Stimulated activated CD4-positive, alpha-beta T cell treated with anti-CD3 and anti-CD28 coated beads, TNF-alpha, amount 100 ng/mL, for 1 hour (primary cell): ENCODE measurements around the gene OTUB1.

Experiments used
- DNase-seq, 3 donors: peaks; one replicate each; pipeline ENCODE4 v3.0.0-alpha.2; 2020; ENCODE audit warnings: low read depth in 3 of 3, low spot score in 1 of 3

Gene OTUB1

DNA sequence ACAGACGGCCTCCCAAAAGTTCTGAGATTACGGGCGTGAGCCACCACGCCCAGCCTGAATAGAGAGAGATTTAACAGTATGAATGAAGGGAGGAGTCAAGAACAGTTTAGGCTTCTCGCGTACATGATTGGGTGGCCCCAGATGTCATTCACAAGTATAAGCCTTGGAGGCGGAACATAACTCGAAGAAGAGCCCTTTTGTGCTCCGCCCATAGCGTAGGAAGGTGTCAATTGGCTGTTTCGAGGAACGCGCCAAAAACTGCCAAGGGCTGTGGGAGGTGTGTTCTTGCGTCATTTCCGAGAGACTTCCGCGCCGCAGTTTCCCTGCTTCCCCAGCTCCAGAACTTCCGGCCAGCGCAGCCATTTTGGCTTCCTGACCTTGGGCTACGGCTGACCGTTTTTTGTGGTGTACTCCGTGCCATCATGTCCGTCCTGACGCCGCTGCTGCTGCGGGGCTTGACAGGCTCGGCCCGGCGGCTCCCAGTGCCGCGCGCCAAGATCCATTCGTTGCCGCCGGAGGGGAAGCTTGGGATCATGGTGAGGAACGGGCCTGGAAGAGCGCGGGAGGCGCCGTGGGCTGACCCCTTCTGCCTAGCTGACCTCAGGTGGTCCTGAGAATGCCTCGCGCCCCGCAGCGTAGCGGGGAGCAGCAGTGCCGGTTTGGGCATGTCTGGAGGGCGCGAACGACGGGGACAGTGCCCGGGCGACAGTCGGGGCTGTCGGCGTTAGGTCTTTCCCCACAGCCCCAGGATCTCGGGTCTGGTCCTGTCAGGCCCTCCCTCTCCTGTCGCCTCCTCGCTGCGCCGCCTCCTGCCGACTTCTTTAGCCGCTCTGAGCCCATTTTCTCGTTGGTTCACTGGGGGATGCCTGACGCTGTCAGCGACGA lies 11.7 kb upstream of the OTUB1 start, which contains the start of gene COX8A:
Gene COX8A (plus strand): TSS at position 362 of the 885 bp plus-strand sequence. CDS start 61 bp downstream, at position 423.
- peak; percentile 77 to 89 (median 84) for DNase-seq

- DNase-seq = no peak
Measured at GRCh38 chr11:63978551-63979239, 7.5 kb upstream of the OTUB1 start.

DNA sequence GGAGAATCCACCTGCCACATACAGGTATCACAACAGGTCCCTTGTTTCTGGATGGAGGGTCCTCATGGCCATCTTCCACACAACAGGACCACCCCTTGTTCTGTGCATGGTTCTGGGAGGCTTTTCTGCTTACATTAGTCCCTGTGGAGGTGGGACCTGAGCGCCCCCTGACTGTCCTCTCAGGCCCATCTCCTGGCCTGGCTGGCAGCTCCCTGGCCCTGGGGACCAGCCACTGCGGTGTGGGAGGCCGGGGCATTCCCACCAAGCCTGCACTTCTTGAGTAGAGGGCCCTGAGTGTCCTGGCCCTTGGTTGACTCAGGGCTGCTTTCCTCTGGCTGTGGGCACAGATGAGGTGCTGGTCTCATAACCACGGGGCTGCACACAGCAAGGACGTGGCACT lies 6.8 kb upstream of the OTUB1 start:
- DNase-seq = no peak

DNA sequence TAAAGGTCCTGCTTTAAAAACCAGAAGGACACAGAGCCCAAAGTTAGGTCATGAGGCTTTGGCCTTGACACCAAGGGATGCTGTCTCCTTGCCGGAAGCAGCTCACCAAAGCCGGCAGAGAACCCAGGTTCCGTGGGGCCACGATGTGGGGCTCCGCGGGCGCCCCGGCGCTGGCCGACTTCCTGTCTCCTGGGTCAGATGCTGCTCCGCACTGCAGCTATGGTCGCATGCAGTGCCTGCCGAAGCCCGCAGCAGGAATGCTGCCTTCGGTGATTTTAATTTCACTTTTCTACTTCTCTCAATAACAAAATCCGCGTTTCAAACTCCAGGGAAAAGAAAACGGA lies 454 bp upstream of the OTUB1 start:
- DNase-seq = peak in 2 of 3 donors; percentile 25 to 51

DNA sequence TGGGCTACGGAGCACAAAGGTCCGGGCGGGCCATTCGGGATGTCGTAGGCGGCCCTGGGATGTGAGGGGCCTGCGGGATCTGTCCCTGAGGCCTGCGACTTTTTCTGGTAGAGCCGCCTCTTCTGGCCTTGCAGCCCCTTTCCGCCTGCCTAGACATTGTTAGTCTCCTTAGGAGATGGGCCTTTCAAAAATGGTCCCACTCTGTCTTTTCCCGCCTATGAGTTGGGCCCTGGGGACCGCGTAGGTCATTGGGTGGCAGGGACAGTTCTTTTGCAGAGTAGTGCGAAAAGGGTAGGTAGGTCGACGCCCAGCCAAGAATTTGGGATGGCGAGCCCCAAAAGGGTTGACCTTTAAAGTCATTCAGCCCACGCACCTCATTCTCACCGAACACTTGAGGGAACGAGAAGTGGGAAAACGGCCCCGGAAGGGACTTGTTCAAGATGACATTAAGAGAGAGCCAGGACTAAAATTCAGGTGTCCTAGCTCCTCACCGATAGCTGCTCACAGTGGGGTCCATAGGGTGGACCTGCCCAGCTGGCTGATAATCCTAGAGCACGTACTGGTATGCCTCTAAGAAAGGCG lies 785 bp downstream of the OTUB1 start:
- DNase-seq = no peak

DNA sequence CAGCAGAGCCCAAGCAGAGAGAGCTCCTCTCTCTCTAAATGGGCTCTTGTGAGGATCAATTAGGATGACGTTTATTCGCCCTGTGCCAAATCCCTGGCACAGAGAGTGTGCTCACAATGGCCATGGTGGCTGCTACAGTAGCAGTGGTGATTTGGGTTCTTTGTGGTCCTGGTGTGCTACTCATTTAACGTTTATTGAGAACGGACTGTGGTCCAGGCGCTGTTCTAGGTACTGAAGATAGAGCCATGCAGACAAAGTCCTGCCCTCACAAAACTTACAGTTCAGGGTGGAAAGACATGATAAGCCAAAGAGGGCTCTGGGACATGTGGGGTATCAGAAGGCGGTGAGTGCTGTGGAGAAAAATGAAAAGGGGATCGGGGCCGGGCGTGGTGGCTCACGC lies 5.3 kb downstream of the OTUB1 start:
- DNase-seq = no peak

DNA sequence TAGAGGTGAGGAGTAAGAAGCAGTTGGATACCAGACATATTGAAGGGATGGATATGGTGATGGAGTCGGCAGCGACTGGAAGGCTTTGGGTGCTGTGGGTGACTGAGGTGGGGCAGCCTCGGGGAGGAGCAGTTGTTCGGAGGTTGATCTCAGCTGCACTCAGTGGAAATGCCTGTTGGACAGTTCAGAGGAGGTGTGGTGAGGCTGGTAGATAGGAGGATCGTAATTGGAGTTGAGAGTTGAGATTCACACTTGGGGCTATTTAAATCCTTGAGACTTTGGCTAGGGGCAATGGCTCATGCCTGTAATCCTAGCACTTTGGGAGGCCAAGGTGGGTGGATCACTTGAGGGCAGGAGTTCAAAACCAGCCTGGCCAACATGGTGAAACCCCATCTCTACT lies 6.9 kb downstream of the OTUB1 start:
- DNase-seq = no peak

- no peak for DNase-seq
Measured at GRCh38 chr11:63993993-63994392, 7.8 kb downstream of the OTUB1 start.

DNA sequence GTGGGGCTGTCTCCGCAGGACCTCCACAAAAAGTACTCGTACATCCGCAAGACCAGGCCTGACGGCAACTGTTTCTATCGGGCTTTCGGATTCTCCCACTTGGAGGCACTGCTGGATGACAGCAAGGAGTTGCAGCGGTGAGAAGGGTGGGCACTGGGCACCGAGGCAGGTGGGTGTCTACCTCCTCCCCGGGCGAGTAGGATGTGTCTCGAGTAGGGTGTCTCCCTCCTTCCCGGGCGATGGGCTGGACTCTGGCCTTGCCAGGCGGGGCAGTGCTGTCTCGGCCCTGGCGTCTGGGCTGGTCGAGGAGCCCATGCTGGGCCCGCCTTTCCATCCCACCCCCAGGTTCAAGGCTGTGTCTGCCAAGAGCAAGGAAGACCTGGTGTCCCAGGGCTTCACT lies 10.3 kb downstream of the OTUB1 start:
- DNase-seq = no peak

GRCh38 chr11:63997104-63997700 lies 11.0 kb downstream of the OTUB1 start:
- DNase-seq = no peak

- DNase-seq = no peak
Measured at GRCh38 chr11:63997801-63998337, 11.6 kb downstream of the OTUB1 start.

- no peak for DNase-seq
Measured at GRCh38 chr11:63998558-63999348, 12.5 kb downstream of the OTUB1 start.

- DNase-seq = peak in 2 of 3 donors; percentile 42 to 59
Measured at GRCh38 chr11:63999349-64000025, 13.2 kb downstream of the OTUB1 start.

DNA sequence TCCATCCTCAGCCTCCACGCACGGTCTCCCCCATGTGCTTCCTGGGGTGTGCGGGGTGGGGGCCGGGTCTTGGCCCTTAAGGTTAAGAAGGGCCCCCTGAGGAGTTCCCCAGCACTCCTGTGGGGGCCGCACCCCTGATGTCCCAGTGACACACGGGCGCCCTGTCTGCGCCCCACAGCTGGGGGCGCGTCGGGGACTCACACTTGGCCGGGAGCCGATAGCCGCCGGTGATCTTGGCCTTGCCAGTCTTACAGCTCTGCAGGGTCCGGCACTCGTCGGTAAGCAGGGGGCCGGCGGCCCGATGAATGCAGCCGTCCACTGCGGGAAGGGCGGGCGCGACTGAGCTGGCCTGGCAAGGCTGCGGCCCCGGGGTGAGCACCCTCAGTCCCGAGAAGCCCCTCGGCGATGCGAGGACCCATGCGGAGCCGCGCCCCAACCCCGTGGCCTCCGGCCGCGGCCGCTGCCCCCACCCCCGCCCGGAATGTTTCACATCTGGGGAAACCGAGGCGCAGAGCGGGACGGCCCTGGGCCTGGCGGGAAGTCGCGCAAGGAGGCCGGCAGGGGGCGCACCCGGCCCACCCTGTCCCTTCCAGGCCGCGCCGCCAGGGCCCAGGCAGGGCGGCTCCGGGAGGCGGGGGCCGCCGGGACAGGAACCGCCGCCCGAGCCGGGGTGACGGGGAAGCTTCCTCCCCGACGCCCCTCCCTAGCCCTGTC lies 13.9 kb downstream of the OTUB1 start:
- DNase-seq = peak; percentile 24 to 63 (median 51)

DNA sequence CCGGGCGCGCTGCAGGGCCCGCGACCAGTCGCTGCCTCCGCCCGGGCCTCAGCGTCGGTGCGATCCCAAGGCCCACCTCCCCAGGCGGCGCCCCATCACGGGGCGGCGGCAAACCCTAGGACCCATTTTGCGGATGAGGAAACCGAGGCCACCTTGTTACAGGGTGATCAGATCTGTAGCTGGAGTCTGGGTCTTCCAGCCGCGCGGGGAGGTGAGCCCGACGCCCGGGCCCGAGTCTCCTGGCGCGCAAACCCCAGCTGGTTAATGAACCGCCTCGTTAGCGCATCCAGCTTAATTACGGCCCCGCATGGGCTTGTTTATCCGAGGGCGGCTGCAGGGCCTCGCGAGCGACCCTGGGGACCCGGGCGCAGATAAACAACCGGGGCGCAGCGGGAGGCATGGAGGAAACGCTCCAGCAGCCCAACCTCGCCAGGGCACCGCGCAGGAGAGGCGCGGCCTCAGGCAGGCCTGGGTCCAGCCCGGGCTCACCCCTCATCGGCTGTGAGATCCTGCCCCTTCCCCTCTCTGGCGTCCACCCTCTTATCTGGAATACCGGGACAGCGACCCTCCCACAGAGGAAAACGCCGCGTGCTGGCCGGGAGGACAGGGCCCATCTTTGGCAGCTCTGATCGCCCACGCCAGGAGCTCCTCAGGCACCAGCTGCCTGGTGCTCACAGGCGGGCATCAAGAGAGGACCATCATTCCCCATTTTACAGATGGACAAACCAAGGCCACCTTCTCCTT lies 14.7 kb downstream of the OTUB1 start:
- no peak for DNase-seq

DNA sequence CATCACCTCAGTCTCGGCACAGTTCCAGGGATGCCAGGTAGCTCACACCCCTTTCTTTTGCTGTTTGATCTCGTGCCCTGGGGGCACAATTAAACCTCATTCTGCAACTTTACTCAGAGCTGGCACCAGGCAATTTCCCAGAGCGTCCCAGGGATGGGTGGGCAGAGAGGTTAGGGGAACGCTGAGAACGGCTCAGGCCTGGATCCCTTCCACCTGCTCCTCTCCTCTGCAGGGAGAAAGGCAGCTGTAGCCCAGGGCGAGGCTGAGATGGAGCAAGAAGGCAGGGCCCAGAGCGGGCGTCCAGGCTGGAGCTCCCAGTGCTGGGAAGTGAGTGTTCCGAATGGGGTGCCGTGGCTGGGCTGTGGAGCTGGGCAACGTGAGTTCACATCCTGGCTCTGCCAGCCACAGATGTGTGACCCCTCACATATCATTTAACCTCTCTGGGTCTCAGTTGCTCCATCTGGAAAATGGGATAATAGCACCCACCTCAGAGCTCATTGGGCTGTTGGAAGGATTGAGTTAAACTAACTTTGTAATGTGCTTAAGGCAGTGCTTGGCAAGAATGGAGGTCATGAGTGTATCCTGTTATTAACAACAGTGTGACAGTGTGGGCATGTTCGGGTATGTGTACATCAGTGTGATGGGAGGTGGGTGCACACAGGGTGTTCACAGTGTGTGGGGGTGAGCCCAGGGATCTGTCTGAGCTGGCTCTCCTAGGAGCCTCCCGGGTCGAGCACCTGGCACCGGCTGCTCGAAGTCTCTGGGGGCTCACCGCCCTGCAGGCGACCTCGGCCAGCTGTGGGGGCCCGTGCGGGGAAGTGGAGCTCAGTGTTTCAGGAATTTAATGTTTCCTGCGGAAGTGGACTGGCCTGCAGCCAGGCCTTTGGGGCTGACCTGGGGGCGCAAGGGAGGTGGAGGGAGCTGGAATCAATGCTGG lies 15.5 kb downstream of the OTUB1 start:
- no peak for DNase-seq

- DNase-seq = no peak
Measured at GRCh38 chr11:64003807-64004589, 17.8 kb downstream of the OTUB1 start.
